ENCODE measurements around the gene SGCD.

The SGCD gene

DNA sequence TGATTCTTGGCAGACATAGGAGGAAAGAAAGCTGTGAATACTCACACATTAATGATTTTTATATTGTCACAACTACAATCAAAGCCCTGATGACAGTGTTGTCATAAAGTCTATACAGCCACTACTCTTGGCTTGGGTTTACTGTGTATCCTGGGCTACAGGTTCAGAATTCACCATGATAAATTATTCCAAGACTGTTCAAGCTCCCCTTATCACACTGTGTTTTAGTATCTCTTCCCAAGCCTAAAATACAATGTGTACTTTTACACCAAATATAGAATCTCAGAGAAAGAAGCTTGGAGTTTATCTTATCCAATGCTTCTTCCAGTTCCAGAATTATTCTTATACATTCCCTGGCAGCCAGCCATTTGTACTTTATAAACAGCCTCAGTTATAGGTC is 395.4 kb downstream of the SGCD start:
- H2AFZ ChIP-seq (ENCODE audit: low read length), result no peak overlapping the region
- H3K9me2 ChIP-seq (replicated peaks; ENCODE audit: low read depth, low read length), result no peaks in the 10 kb centered on the region
- TF ChIP-seq, protein P1, sequence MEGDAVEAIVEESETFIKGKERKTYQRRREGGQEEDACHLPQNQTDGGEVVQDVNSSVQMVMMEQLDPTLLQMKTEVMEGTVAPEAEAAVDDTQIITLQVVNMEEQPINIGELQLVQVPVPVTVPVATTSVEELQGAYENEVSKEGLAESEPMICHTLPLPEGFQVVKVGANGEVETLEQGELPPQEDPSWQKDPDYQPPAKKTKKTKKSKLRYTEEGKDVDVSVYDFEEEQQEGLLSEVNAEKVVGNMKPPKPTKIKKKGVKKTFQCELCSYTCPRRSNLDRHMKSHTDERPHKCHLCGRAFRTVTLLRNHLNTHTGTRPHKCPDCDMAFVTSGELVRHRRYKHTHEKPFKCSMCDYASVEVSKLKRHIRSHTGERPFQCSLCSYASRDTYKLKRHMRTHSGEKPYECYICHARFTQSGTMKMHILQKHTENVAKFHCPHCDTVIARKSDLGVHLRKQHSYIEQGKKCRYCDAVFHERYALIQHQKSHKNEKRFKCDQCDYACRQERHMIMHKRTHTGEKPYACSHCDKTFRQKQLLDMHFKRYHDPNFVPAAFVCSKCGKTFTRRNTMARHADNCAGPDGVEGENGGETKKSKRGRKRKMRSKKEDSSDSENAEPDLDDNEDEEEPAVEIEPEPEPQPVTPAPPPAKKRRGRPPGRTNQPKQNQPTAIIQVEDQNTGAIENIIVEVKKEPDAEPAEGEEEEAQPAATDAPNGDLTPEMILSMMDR (conservative IDR thresholded peaks at IDR 0.05; ENCODE audit: low read length), result no peak
- TF ChIP-seq EZH2phosphoT487 (IDR thresholded peaks at IDR 0.05; ENCODE audit: borderline replicate concordance), result no peak
- H4K20me1 ChIP-seq (ENCODE audit: insufficient read depth, low read length, poor library complexity, severe bottlenecking), result no peaks in the 10 kb centered on the region
- H3K9me3 ChIP-seq (ENCODE audit: insufficient read depth, low read depth, low read length), result no peaks in the 10 kb centered on the region
- H3K9ac ChIP-seq (ENCODE audit: low read depth, low read length, poor library complexity, severe bottlenecking), result no peak overlapping the region
- H3K4me3 ChIP-seq (ENCODE audit: low read length, poor library complexity, severe bottlenecking), result no peak overlapping the region
- H3F3A ChIP-seq (ENCODE audit: low read depth), result no peaks in the 10 kb centered on the region
- no peak overlapping the region for H3K4me2 ChIP-seq (ENCODE audit: low read depth, low read length, poor library complexity, severe bottlenecking)
- H3K36me3 ChIP-seq (ENCODE audit: insufficient read depth, low read length), result no peaks in the 10 kb centered on the region
- peaks cover 13% of the 10 kb centered on the region for H3K4me1 ChIP-seq (ENCODE audit: insufficient read depth, low read length, poor library complexity, severe bottlenecking)
- no peaks in the 10 kb centered on the region for H3K79me2 ChIP-seq (ENCODE audit: insufficient read depth, low read length)
- H3K27me3 ChIP-seq (ENCODE audit: insufficient read depth, low read length, poor library complexity, severe bottlenecking), result no peaks in the 10 kb centered on the region

DNA sequence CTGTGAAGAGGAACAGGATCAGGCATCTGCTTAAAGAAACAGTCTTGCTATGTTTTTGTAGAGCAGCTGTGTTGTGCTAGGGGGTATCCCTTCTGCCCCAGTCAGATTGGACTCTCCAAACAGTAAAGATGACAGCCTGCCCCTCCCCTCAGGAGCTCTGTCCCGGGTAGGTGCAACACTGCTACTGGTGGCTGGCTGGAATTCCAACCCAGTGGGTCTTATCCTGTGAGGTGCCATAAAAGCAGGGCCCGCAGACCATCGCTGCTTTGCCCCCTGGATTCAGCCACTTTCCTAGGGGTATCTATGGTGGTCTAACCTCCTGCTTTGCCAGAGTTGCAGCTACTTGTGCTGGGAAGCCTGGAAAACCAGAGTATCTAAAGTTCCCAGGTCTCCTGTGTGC is 408.5 kb downstream of the SGCD start:
- Histone ChIP-seq H2AFZ (ENCODE audit: low read length) (no peak overlapping the region), H3K36me3 (ENCODE audit: insufficient read depth, low read length) (no peaks in the 10 kb centered on the region)
- TF ChIP-seq EZH2phosphoT487 (IDR thresholded peaks at IDR 0.05; ENCODE audit: borderline replicate concordance), result no peak
- TF ChIP-seq, protein P1 (conservative IDR thresholded peaks at IDR 0.05; ENCODE audit: low read length), result no peak

DNA sequence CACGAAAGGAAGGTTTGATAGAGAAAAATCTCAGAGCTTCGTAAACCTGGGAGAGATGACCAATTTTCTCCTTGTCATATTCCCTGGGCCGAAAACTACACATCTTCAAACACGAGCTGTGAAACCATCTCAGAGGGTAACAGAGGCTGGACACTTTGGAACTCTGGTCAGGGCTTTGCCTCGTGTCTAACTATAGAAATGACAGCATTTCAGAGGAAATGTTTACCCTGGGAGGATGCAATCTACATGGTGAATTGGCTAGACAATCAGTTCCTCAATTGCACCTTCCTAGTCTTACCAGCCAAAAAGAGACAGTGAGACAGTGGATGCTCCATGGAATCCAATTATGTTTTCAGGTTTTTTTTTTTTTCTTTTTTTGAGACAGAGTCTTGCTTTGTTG is 414.6 kb downstream of the SGCD start:
- H3K9me2 ChIP-seq (replicated peaks; ENCODE audit: low read depth, low read length), result no peaks in the 10 kb centered on the region
- H3F3A ChIP-seq (ENCODE audit: low read depth), result no peaks in the 10 kb centered on the region
- no peaks in the 10 kb centered on the region for H4K20me1 ChIP-seq (ENCODE audit: insufficient read depth, low read length, poor library complexity, severe bottlenecking)
- H2AFZ ChIP-seq (ENCODE audit: low read length), result no peak overlapping the region
- no peak overlapping the region for H3K4me3 ChIP-seq (ENCODE audit: low read length, poor library complexity, severe bottlenecking)
- no peak for TF ChIP-seq EZH2phosphoT487 (IDR thresholded peaks at IDR 0.05; ENCODE audit: borderline replicate concordance)
- TF ChIP-seq, protein P1 (conservative IDR thresholded peaks at IDR 0.05; ENCODE audit: low read length), result no peak
- no peaks in the 10 kb centered on the region for H3K27me3 ChIP-seq (ENCODE audit: insufficient read depth, low read length, poor library complexity, severe bottlenecking)
- H3K9ac ChIP-seq (ENCODE audit: low read depth, low read length, poor library complexity, severe bottlenecking), result no peak overlapping the region
- H3K4me1 ChIP-seq (ENCODE audit: insufficient read depth, low read length, poor library complexity, severe bottlenecking), result peaks cover 10% of the 10 kb centered on the region
- H3K4me2 ChIP-seq (ENCODE audit: low read depth, low read length, poor library complexity, severe bottlenecking), result no peak overlapping the region
- no peaks in the 10 kb centered on the region for H3K36me3 ChIP-seq (ENCODE audit: insufficient read depth, low read length)
- no peaks in the 10 kb centered on the region for H3K9me3 ChIP-seq (ENCODE audit: insufficient read depth, low read depth, low read length)
- no peaks in the 10 kb centered on the region for H3K79me2 ChIP-seq (ENCODE audit: insufficient read depth, low read length)

More for the DNA sequence above, 408.5 kb downstream of the SGCD start:
- H3K4me3 ChIP-seq (ENCODE audit: low read length, poor library complexity, severe bottlenecking), result no peak overlapping the region
- H3K4me2 ChIP-seq (ENCODE audit: low read depth, low read length, poor library complexity, severe bottlenecking), result no peak overlapping the region
- H3F3A ChIP-seq (ENCODE audit: low read depth), result no peaks in the 10 kb centered on the region
- H3K9ac ChIP-seq (ENCODE audit: low read depth, low read length, poor library complexity, severe bottlenecking), result no peak overlapping the region
- H3K79me2 ChIP-seq (ENCODE audit: insufficient read depth, low read length), result no peaks in the 10 kb centered on the region
- H3K27me3 ChIP-seq (ENCODE audit: insufficient read depth, low read length, poor library complexity, severe bottlenecking), result no peaks in the 10 kb centered on the region
- no peaks in the 10 kb centered on the region for H3K9me2 ChIP-seq (replicated peaks; ENCODE audit: low read depth, low read length)
- H4K20me1 ChIP-seq (ENCODE audit: insufficient read depth, low read length, poor library complexity, severe bottlenecking), result no peaks in the 10 kb centered on the region
- no peaks in the 10 kb centered on the region for H3K9me3 ChIP-seq (ENCODE audit: insufficient read depth, low read depth, low read length)
- peaks cover 15% of the 10 kb centered on the region for H3K4me1 ChIP-seq (ENCODE audit: insufficient read depth, low read length, poor library complexity, severe bottlenecking)

Measured in Loucy (cell line).